HepG2 (cell line): ENCODE data around the gene C5. TPM values are rescaled to one million over a fixed set of nuclear protein-coding genes. Genes with fewer than 3 reads are reported as not detected.
A peak's percentile ranks its signal among the peaks of the same experiment; 100 is the strongest.

ENCODE experiments used
- ATAC-seq: fragments of 200-7000 bp; cut with Tn5 transposase; 3 replicates; pipeline ENCODE4 v1.9.1; 2020; ENCODE audit warnings: mild to moderate bottlenecking, moderate library complexity
- BruUV-seq: library from RNA; stranded (reverse); fragments of 400-500 nt; replicated peaks from 2 replicates; lab custom pipeline; 2021; lab: Mats Ljungman, UMichigan
- CTCF ChIA-PET: fragments of 300-600 bp; formaldehyde crosslinking; extraction: SDS; loops from one replicate; lab custom pipeline; 2021; ENCODE audit warnings: low total read pairs, inconsistent platforms, low intra/inter-chr PET ratio; lab: Yijun Ruan, JAX
- POLR2A ChIA-PET: fragments of 350-600 bp; sonication (Branson Sonifier 250); formaldehyde crosslinking; loops from one replicate; lab custom pipeline; 2020; ENCODE audit warnings: antibody characterized with exemption, inconsistent platforms; lab: Yijun Ruan, JAX
- DNase-seq: peaks from one replicate; pipeline ENCODE4 v3.0.0-alpha.2; 2015; ENCODE audit warnings: low spot score
- FAIRE-seq: peaks from 3 replicates; lab custom pipeline; 2011; peaks lifted over from hg19 to GRCh38; lab: Jason Lieb, UNC
- H2AFZ ChIP-seq: one replicate; pipeline ENCODE4 v1.6.1; 2011; ENCODE audit warnings: low read length, inconsistent platforms
- H3K27ac ChIP-seq: fragments of 300-600 bp; 3 replicates; pipeline ENCODE4 v1.8.0; 2011; ENCODE audit warnings: mixed run types, mild to moderate bottlenecking, mixed read lengths, low read length, inconsistent platforms; ENCODE audit not compliant: insufficient read depth; ENCODE audit errors: extremely low read length
- H3K27me3 ChIP-seq, 2 experiments: fragments of 200-600 bp in 1 of 2; 2 replicates in 1 of 2; 3 replicates in 1 of 2; pipeline versions ENCODE4 v1.6.0 to v1.8.0; 2011; ENCODE audit warnings: low read length in 2 of 2, mild to moderate bottlenecking in 2 of 2, moderate library complexity in 2 of 2, inconsistent platforms in 1 of 2; ENCODE audit not compliant: insufficient read depth in 2 of 2, control insufficient read depth in 1 of 2
- H3K36me3 ChIP-seq, 2 experiments: fragments of 200-600 bp in 1 of 2; replicated peaks in 1 of 2; 2 replicates in 1 of 2; 3 replicates in 1 of 2; pipeline versions ENCODE4 v1.5.1 to v1.8.0; 2011; ENCODE audit warnings: low read length in 2 of 2, inconsistent platforms in 1 of 2; ENCODE audit not compliant: insufficient read depth in 2 of 2, control insufficient read depth in 1 of 2
- H3K4me1 ChIP-seq: 2 replicates; pipeline ENCODE4 v1.5.1; 2012; ENCODE audit warnings: low read length, inconsistent platforms; ENCODE audit not compliant: insufficient read depth
- H3K4me2 ChIP-seq: 2 replicates; pipeline ENCODE4 v1.6.0; 2011; ENCODE audit warnings: low read depth, low read length, inconsistent platforms
- H3K4me3 ChIP-seq, 3 experiments: fragments of 200-600 bp in 1 of 3; sonication (generic), shearing (Covaris generic) in 1 of 3; replicated peaks in 1 of 3; 2 replicates each; pipeline ENCODE4 v1.5.1; 2011 to 2016; ENCODE audit warnings: low read length in 3 of 3, inconsistent platforms in 2 of 3, low read depth in 2 of 3, mild to moderate bottlenecking in 2 of 3, control low read depth in 1 of 3, mixed read lengths in 1 of 3; ENCODE audit not compliant: insufficient read depth in 1 of 3
- H3K79me2 ChIP-seq: one replicate; pipeline ENCODE4 v1.6.1; 2011; ENCODE audit warnings: low read length, inconsistent platforms; ENCODE audit not compliant: insufficient read depth
- H3K9ac ChIP-seq: 2 replicates; pipeline ENCODE4 v1.6.0; 2011; ENCODE audit warnings: mild to moderate bottlenecking, low read depth, low read length, inconsistent platforms; ENCODE audit not compliant: insufficient read depth
- H3K9me3 ChIP-seq: 2 replicates; pipeline ENCODE4 v1.5.1; 2012; ENCODE audit warnings: mild to moderate bottlenecking, low read length
- H4K20me1 ChIP-seq: 2 replicates; pipeline ENCODE4 v1.6.0; 2011; ENCODE audit warnings: inconsistent platforms, mild to moderate bottlenecking, low read length, moderate library complexity; ENCODE audit not compliant: insufficient read depth
- ESRRA ChIP-seq: sonication (generic); formaldehyde crosslinking; IDR thresholded peaks from 2 replicates; pipeline ENCODE4 v1.5.1; 2020; ENCODE audit warnings: mild to moderate bottlenecking, low read depth, missing genetic modification reagents
- SPEN ChIP-seq: sonication (generic); formaldehyde crosslinking; IDR thresholded peaks from 2 replicates; pipeline ENCODE4 v1.5.1; 2020; ENCODE audit warnings: low read depth, mild to moderate bottlenecking, missing genetic modification reagents
- ZNF34 ChIP-seq: sonication (generic); formaldehyde crosslinking; IDR thresholded peaks from 2 replicates; pipeline ENCODE4 v1.4.0; 2020; ENCODE audit warnings: mild to moderate bottlenecking, missing genetic modification reagents, borderline replicate concordance
- ZNF709 ChIP-seq: sonication (generic); formaldehyde crosslinking; IDR thresholded peaks from 2 replicates; pipeline ENCODE4 v1.5.0; 2020; ENCODE audit warnings: mild to moderate bottlenecking, missing genetic modification reagents
- WGBS: methylation state at CpG from one replicate; pipeline ENCODE4 v1.1.6; 2017; ENCODE audit warnings: low lambda C conversion rate; 5-methylcytosine and 5-hydroxymethylcytosine counted together
- in situ Hi-C: cut with HindIII; loops from 2 replicates; pipeline ENCODE4 v1.10.0; 2017; ENCODE audit warnings: low pct_unique_long_range_greater_than_20kb; ENCODE audit not compliant: extremely low pct_ligation_motif_present
- intact Hi-C: fragments of 100-400 bp; cut with micrococcal nuclease; formaldehyde crosslinking; loops from one replicate; pipeline ENCODE4 v1.10.0; 2022; ENCODE audit not compliant: unreplicated experiment
- polyA plus RNA-seq, 8 experiments: library from polyadenylated mRNA; depleted of rRNA in 3 of 8; stranded (reverse) in 7 of 8; unstranded in 1 of 8; fragments of >200 nt; fragmentation: Illumina TruSeq in 4 of 8; extraction: Trizol in 4 of 8; gene quantifications; 2 replicates each; pipeline versions ENCODE4 v1.2.1 to v1.2.3, GENCODE V29; 2011 to 2016; ENCODE audit warnings: low read depth in 4 of 8, missing spikeins in 1 of 8, mixed read lengths in 1 of 8; ENCODE audit not compliant: insufficient read depth in 1 of 8
- total RNA-seq, 5 experiments: library from RNA; depleted of rRNA; stranded (reverse); fragments of >200 nt; fragmentation: Illumina TruSeq; extraction: Trizol; gene quantifications; 2 replicates each; pipeline ENCODE4 v1.2.3, GENCODE V29; 2016; ENCODE audit warnings: low read depth in 1 of 5
- TF ChIP-seq, protein P1 (sequence below): sonication (generic); formaldehyde crosslinking; IDR thresholded peaks from 2 replicates; pipeline ENCODE4 v1.5.0; 2020; ENCODE audit warnings: missing genetic modification reagents
- TF ChIP-seq, protein P2 (sequence below): sonication (generic); formaldehyde crosslinking; IDR thresholded peaks from 2 replicates; pipeline ENCODE4 v1.9.0; 2021; ENCODE audit warnings: missing genetic modification reagents, borderline replicate concordance

Gene C5
- total and polyA plus RNA-seq, 2 of the 13 experiments (the other 11 are each of a cell fraction or from before 2014, with no cell fraction given) = 57.6 to 192 TPM

DNA sequence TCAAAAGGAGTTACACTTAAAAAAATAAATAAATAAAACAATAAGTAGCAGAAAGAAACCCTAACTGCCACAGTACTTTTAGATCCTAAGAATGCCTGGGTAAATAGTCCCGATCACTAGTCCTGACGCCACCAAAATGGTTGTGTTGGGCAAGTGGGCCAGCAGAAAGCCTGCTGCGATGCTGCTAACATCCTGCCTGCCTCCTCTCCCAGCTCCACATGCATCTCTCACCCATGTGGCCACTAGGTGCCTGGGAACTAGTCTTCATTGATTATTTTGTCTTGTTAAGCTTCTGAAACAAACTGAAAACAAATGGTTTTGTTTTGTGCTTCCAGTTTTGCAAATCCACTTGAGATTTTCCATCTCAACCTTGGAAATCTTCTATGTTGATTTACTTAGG is 69.1 kb downstream of the C5 start:
- no peaks in the 10 kb centered on the region for H3K79me2 ChIP-seq
- H4K20me1 ChIP-seq = no peaks in the 10 kb centered on the region
- ChIA-PET CTCF (interaction anchor here (1.3 kb wide), 1 partner anchor 79 kb away, joined by 3 read pairs; no protein-coding TSS in a partner anchor), POLR2A (no interaction called here)
- peaks cover 12 to 23% of the 10 kb centered on the region in 2 experiments for H3K36me3 ChIP-seq
- intact Hi-C loops (no loop called here), in situ Hi-C loops (no loop called here)
- no peak overlapping the region for H3K9ac ChIP-seq
- DNase-seq = no peak
- FAIRE-seq = no peak
- no peak overlapping the region for H3K27ac ChIP-seq
- no peak overlapping the region for H3K4me3 ChIP-seq
- H3K4me1 ChIP-seq = peaks cover 20% of the 10 kb centered on the region
- no peak for TF ChIP-seq ZNF709 (CRISPR knock-in tag)
- no peak for TF ChIP-seq SPEN
- TF ChIP-seq ESRRA (CRISPR knock-in tag) = no peak
- TF ChIP-seq ZNF34 = no peak
- TF ChIP-seq, protein P1, sequence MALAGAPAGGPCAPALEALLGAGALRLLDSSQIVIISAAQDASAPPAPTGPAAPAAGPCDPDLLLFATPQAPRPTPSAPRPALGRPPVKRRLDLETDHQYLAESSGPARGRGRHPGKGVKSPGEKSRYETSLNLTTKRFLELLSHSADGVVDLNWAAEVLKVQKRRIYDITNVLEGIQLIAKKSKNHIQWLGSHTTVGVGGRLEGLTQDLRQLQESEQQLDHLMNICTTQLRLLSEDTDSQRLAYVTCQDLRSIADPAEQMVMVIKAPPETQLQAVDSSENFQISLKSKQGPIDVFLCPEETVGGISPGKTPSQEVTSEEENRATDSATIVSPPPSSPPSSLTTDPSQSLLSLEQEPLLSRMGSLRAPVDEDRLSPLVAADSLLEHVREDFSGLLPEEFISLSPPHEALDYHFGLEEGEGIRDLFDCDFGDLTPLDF (CRISPR knock-in tag) = no peak
- TF ChIP-seq, protein P2, sequence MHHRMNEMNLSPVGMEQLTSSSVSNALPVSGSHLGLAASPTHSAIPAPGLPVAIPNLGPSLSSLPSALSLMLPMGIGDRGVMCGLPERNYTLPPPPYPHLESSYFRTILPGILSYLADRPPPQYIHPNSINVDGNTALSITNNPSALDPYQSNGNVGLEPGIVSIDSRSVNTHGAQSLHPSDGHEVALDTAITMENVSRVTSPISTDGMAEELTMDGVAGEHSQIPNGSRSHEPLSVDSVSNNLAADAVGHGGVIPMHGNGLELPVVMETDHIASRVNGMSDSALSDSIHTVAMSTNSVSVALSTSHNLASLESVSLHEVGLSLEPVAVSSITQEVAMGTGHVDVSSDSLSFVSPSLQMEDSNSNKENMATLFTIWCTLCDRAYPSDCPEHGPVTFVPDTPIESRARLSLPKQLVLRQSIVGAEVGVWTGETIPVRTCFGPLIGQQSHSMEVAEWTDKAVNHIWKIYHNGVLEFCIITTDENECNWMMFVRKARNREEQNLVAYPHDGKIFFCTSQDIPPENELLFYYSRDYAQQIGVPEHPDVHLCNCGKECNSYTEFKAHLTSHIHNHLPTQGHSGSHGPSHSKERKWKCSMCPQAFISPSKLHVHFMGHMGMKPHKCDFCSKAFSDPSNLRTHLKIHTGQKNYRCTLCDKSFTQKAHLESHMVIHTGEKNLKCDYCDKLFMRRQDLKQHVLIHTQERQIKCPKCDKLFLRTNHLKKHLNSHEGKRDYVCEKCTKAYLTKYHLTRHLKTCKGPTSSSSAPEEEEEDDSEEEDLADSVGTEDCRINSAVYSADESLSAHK = no peak
- H3K4me2 ChIP-seq = no peak overlapping the region
- H2AFZ ChIP-seq = no peak overlapping the region
- BruUV-seq = no TSS peak
- WGBS = 98% methylated on average over 3 of the region's 3 CpGs
- H3K27me3 ChIP-seq = no peaks in the 10 kb centered on the region
- 0 out of 3 replicates have a peak, but pooled peaks have one; percentile 25 for ATAC-seq
- no peaks in the 10 kb centered on the region for H3K9me3 ChIP-seq
